GM18517 (cell line): Measurements from ENCODE around the gene CBX8.

ENCODE experiments used
- ATAC-seq: cut with Tn5 transposase; IDR thresholded peaks from one replicate; pipeline ENCODE4 v1.9.1; 2021; ENCODE audit warnings: mild to moderate bottlenecking, moderate library complexity; ENCODE audit not compliant: unreplicated experiment

The CBX8 gene

GRCh38 chr17:79835953-79836509, 39.2 kb upstream of the CBX8 start:
- ATAC-seq, result no peak

GRCh38 chr17:79835470-79835899, 38.6 kb upstream of the CBX8 start:
- no peak for ATAC-seq

GRCh38 chr17:79834565-79835469, 37.9 kb upstream of the CBX8 start:
- no peak for ATAC-seq

- no peak for ATAC-seq
Measured at GRCh38 chr17:79833744-79834564, 37.1 kb upstream of the CBX8 start.

- ATAC-seq, result no peak
Measured at GRCh38 chr17:79833110-79833450, 36.2 kb upstream of the CBX8 start.

GRCh38 chr17:79832218-79833109, 35.6 kb upstream of the CBX8 start:
- ATAC-seq, result no peak

- no peak for ATAC-seq
Measured at GRCh38 chr17:79831265-79832217, 34.7 kb upstream of the CBX8 start.

GRCh38 chr17:79830763-79831264, 33.9 kb upstream of the CBX8 start:
- ATAC-seq, result no peak

GRCh38 chr17:79830303-79830702, 33.4 kb upstream of the CBX8 start:
- no peak for ATAC-seq

- no peak for ATAC-seq
Measured at GRCh38 chr17:79829457-79829856, 32.6 kb upstream of the CBX8 start.

- no peak for ATAC-seq
Measured at GRCh38 chr17:79829004-79829403, 32.1 kb upstream of the CBX8 start.

- no peak for ATAC-seq
Measured at GRCh38 chr17:79826841-79827578, 30.1 kb upstream of the CBX8 start.

GRCh38 chr17:79826204-79826680, 29.4 kb upstream of the CBX8 start:
- ATAC-seq, result no peak

GRCh38 chr17:79825580-79825921, 28.7 kb upstream of the CBX8 start:
- ATAC-seq, result no peak

- no peak for ATAC-seq
Measured at GRCh38 chr17:79824893-79825579, 28.2 kb upstream of the CBX8 start.

GRCh38 chr17:79824234-79824633, 27.4 kb upstream of the CBX8 start:
- ATAC-seq, result no peak

GRCh38 chr17:79822583-79823124, 25.8 kb upstream of the CBX8 start:
- no peak for ATAC-seq
